GM23248 (cell line): ENCODE measurements around the gene SPINK1.
"Not testable (repeated sequence)": the region's sequence is repeated elsewhere in the genome, so short reads cannot be mapped to it uniquely, and the experiment has no call there.

Source experiments
- EZH2 ChIP-seq: fragments of 200-600 bp; sonication (generic); IDR thresholded peaks from 2 replicates; pipeline ENCODE4 v1.6.1; 2018; ENCODE audit warnings: antibody characterized with exemption, mild to moderate bottlenecking; ENCODE audit not compliant: insufficient read depth, poor library complexity, severe bottlenecking
- EZH2phosphoT487 ChIP-seq: fragments of 200-600 bp; sonication (generic); IDR thresholded peaks from 2 replicates; pipeline ENCODE4 v1.6.1; 2018; ENCODE audit warnings: antibody characterized with exemption, moderate library complexity, mild to moderate bottlenecking, low read depth; ENCODE audit not compliant: insufficient read depth

- not testable (repeated sequence) for TF ChIP-seq EZH2, EZH2phosphoT487
Observed at GRCh38 chr5:147803161-147803560, 28.3 kb downstream of the SPINK1 start.
